Ishikawa (cell line): ENCODE measurements around the gene CA10.

Experiments used
- CEBPB ChIP-seq: IDR thresholded peaks from 2 replicates; pipeline ENCODE4 v1.6.1; 2012
- CREB1 ChIP-seq: IDR thresholded peaks from 2 replicates; pipeline ENCODE4 v1.6.1; 2012; ENCODE audit warnings: low read depth
- EGR1 ChIP-seq: IDR thresholded peaks from 2 replicates; pipeline ENCODE4 v1.6.1; 2012
- EP300 ChIP-seq: IDR thresholded peaks from 2 replicates; pipeline ENCODE4 v1.6.1; 2012; ENCODE audit warnings: borderline replicate concordance
- FOXM1 ChIP-seq: IDR thresholded peaks from 2 replicates; pipeline ENCODE4 v1.6.1; 2012; ENCODE audit warnings: low read depth, borderline replicate concordance
- MAX ChIP-seq: IDR thresholded peaks from 2 replicates; pipeline ENCODE4 v1.6.1; 2012
- NFIC ChIP-seq: IDR thresholded peaks from 2 replicates; pipeline ENCODE4 v1.6.1; 2012
- RAD21 ChIP-seq: IDR thresholded peaks from 2 replicates; pipeline ENCODE4 v1.6.1; 2012; ENCODE audit warnings: low read depth
- REST ChIP-seq: IDR thresholded peaks from 2 replicates; pipeline ENCODE4 v1.6.1; 2012; ENCODE audit warnings: low read depth, mild to moderate bottlenecking
- TAF1 ChIP-seq: IDR thresholded peaks from 2 replicates; pipeline ENCODE4 v1.6.1; 2012; ENCODE audit warnings: low read depth, mild to moderate bottlenecking
- TCF12 ChIP-seq: IDR thresholded peaks from 2 replicates; pipeline ENCODE4 v1.6.1; 2012; ENCODE audit warnings: low read depth
- TEAD4 ChIP-seq: IDR thresholded peaks from 2 replicates; pipeline ENCODE4 v1.6.1; 2012
- USF1 ChIP-seq: IDR thresholded peaks from 2 replicates; pipeline ENCODE4 v1.6.1; 2012
- YY1 ChIP-seq: IDR thresholded peaks from 2 replicates; pipeline ENCODE4 v1.6.1; 2012; ENCODE audit warnings: low read depth
- ZBTB7A ChIP-seq: IDR thresholded peaks from 2 replicates; pipeline ENCODE4 v1.6.1; 2012; ENCODE audit warnings: low read depth

The CA10 gene

GRCh38 chr17:51845776-51846175 is 312.7 kb downstream of the CA10 start:
- TF ChIP-seq ZBTB7A (no peak), EP300 (no peak), NFIC (no peak), MAX (no peak)

GRCh38 chr17:51842763-51843162 is 315.8 kb downstream of the CA10 start:
- TF ChIP-seq TAF1 (no peak), TEAD4 (no peak), NFIC (no peak), FOXM1 (no peak), EGR1 (no peak), CEBPB (no peak), RAD21 (no peak), USF1 (no peak), ZBTB7A (no peak), YY1 (no peak)

GRCh38 chr17:51841669-51842068 is 316.8 kb downstream of the CA10 start:
- no peak for TF ChIP-seq FOXM1
- no peak for TF ChIP-seq USF1
- TF ChIP-seq MAX: no peak
- no peak for TF ChIP-seq RAD21
- no peak for TF ChIP-seq REST
- no peak for TF ChIP-seq EGR1
- no peak for TF ChIP-seq TAF1
- no peak for TF ChIP-seq TEAD4
- no peak for TF ChIP-seq CREB1

- TF ChIP-seq CREB1 (no peak), CEBPB (no peak), TEAD4 (no peak), FOXM1 (no peak), YY1 (no peak), ZBTB7A (no peak), TAF1 (no peak), EGR1 (no peak), MAX (no peak), EP300 (no peak), REST (no peak), TCF12 (no peak)
These were observed 317.8 kb downstream of the CA10 start for GRCh38 chr17:51840688-51841087.

- TF ChIP-seq TAF1 (no peak), FOXM1 (no peak), USF1 (no peak), YY1 (no peak), NFIC (no peak)
These were observed 324.9 kb downstream of the CA10 start for GRCh38 chr17:51833620-51834019.

- TF ChIP-seq CEBPB (no peak), USF1 (no peak), FOXM1 (no peak), EP300 (no peak), NFIC (no peak), TAF1 (no peak), RAD21 (no peak), ZBTB7A (no peak), TEAD4 (no peak), TCF12 (no peak), CREB1 (no peak), MAX (no peak), REST (no peak), YY1 (no peak), EGR1 (no peak)
These were observed 325.5 kb downstream of the CA10 start for GRCh38 chr17:51833045-51833444.
